ENCODE results near the gene ANTXR1.

DNA sequence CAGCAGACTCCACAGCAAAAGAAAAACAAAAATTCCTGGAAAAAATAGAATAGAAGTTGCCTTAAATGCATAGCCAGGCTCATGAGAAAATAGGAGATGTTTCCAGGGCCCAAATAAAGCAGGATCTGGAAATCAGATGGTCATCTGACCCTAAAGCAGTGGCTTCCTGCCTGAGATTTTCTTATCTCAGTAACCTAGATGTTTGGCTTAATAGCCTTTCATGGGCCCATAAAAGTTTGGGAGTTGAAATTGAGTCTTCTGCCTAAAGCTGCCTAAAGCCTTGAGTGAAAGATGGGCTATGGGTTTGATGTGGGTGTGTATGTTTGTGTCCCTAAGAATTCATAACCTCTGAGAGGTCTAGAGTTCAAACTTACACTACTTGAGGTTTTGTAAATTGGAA is 149.1 kb downstream of the ANTXR1 start:
- TF ChIP-seq, protein P1, sequence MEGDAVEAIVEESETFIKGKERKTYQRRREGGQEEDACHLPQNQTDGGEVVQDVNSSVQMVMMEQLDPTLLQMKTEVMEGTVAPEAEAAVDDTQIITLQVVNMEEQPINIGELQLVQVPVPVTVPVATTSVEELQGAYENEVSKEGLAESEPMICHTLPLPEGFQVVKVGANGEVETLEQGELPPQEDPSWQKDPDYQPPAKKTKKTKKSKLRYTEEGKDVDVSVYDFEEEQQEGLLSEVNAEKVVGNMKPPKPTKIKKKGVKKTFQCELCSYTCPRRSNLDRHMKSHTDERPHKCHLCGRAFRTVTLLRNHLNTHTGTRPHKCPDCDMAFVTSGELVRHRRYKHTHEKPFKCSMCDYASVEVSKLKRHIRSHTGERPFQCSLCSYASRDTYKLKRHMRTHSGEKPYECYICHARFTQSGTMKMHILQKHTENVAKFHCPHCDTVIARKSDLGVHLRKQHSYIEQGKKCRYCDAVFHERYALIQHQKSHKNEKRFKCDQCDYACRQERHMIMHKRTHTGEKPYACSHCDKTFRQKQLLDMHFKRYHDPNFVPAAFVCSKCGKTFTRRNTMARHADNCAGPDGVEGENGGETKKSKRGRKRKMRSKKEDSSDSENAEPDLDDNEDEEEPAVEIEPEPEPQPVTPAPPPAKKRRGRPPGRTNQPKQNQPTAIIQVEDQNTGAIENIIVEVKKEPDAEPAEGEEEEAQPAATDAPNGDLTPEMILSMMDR (optimal IDR thresholded peaks at IDR 0.05 in 1 of 3, IDR thresholded peaks at IDR 0.05 in 1 of 3, conservative IDR thresholded peaks at IDR 0.05 in 1 of 3; ENCODE audit: extremely low read depth in 1 of 3, insufficient read depth in 2 of 3, low read length in 3 of 3), result no peak
- no peak for TF ChIP-seq EZH2 (IDR thresholded peaks at IDR 0.05; ENCODE audit: low read length)

Data from keratinocyte (primary cell).